Neutrophil (primary cell): ENCODE results near the gene CDH15.

Experiments used
- H3K27ac ChIP-seq: fragments of 200-600 bp; sonication (generic); 2 replicates; pipeline ENCODE4 v1.5.1; 2016; ENCODE audit warnings: mild to moderate bottlenecking, moderate library complexity
- H3K27me3 ChIP-seq: fragments of 200-600 bp; sonication (generic); 2 replicates; pipeline ENCODE4 v1.6.0; 2016; ENCODE audit warnings: mild to moderate bottlenecking
- H3K36me3 ChIP-seq: fragments of 200-600 bp; sonication (generic); 2 replicates; pipeline ENCODE4 v1.5.1; 2017
- H3K4me1 ChIP-seq, 2 experiments: fragments of 200-600 bp in 1 of 2; sonication (generic) in 1 of 2; 1 replicate in 1 of 2; 2 replicates in 1 of 2; pipeline versions ENCODE4 v1.5.1 to v1.6.1; 2013 to 2016; ENCODE audit warnings: low read depth in 1 of 2, low read length in 1 of 2, mild to moderate bottlenecking in 1 of 2, moderate library complexity in 1 of 2; ENCODE audit not compliant: control insufficient read depth in 1 of 2, insufficient read depth in 1 of 2
- H3K4me3 ChIP-seq, 2 experiments: fragments of 200-600 bp in 1 of 2; sonication (generic) in 1 of 2; 1 replicate in 1 of 2; 2 replicates in 1 of 2; pipeline ENCODE4 v1.5.1; 2013 to 2016; ENCODE audit warnings: low read depth in 1 of 2, low read length in 1 of 2, mild to moderate bottlenecking in 1 of 2, moderate library complexity in 1 of 2
- H3K9me3 ChIP-seq: fragments of 200-600 bp; sonication (generic); 2 replicates; pipeline ENCODE4 v1.5.1; 2016
- TF ChIP-seq, protein P1 (sequence below): fragments of 200-600 bp; sonication (generic); IDR thresholded peaks from 2 replicates; pipeline ENCODE4 v1.5.1; 2016; ENCODE audit warnings: antibody characterized with exemption

Gene CDH15

DNA sequence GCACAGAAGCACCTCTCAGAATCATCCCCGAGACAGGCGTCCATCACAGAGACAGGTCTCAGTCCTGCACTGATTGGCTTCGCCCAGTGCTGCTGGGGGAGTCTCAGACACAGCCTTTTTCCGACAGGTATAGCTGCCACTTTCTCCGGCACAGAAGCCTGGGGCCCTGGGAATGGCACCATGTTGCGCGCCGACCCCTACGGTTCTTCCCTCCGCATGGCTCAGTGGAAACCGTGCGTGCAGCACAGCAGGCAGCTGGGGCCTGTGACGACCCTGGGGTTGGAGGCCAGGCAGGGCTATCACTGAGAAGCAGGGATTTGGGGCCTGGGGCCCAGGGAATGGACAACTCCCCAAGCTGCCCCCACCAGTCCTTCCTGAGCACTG lies 29.7 kb upstream of the CDH15 start:
- peaks cover 72% of the 10 kb centered on the region for H3K36me3 ChIP-seq
- no peaks in the 10 kb centered on the region for H3K4me1 ChIP-seq
- no peak overlapping the region for H3K27ac ChIP-seq
- H3K27me3 ChIP-seq = no peaks in the 10 kb centered on the region
- TF ChIP-seq, protein P1, sequence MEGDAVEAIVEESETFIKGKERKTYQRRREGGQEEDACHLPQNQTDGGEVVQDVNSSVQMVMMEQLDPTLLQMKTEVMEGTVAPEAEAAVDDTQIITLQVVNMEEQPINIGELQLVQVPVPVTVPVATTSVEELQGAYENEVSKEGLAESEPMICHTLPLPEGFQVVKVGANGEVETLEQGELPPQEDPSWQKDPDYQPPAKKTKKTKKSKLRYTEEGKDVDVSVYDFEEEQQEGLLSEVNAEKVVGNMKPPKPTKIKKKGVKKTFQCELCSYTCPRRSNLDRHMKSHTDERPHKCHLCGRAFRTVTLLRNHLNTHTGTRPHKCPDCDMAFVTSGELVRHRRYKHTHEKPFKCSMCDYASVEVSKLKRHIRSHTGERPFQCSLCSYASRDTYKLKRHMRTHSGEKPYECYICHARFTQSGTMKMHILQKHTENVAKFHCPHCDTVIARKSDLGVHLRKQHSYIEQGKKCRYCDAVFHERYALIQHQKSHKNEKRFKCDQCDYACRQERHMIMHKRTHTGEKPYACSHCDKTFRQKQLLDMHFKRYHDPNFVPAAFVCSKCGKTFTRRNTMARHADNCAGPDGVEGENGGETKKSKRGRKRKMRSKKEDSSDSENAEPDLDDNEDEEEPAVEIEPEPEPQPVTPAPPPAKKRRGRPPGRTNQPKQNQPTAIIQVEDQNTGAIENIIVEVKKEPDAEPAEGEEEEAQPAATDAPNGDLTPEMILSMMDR = no peak
- H3K4me3 ChIP-seq = no peak overlapping the region
- H3K9me3 ChIP-seq = no peaks in the 10 kb centered on the region

DNA sequence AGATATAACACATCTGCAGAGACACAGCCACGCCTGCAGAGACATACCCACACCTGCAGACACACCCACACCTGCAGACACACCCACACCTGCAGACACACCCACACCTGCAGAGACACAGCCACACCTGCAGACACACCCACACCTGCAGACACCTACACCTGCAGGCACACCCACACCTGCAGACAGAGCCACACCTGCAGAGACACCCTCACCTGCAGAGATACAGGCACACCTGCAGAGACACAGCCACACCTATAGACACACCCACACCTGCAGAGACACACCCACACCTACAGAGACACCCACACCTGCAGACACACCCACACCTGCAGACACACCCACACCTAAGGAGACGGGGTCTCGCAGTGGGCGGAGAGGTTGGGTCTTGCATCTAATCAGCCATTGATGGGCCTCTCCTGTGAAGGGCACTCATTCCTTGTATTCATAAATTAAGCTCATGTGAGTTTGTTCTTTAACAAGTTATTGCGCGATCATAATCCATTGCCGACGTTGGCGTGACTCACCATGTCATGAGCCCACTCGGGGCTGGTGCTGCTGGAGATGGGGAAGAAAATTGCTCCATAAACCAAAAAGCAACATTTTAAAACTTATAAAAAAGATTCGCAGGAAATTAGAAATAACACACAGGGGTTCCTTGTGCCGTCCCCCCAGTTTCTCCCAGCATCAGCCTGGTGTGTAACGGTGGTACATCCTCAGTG lies 28.9 kb upstream of the CDH15 start:
- Histone ChIP-seq H3K27ac (no peak overlapping the region), H3K9me3 (no peaks in the 10 kb centered on the region), H3K36me3 (peaks cover 69% of the 10 kb centered on the region), H3K4me3 (no peak overlapping the region), H3K4me1 (no peaks in the 10 kb centered on the region), H3K27me3 (no peaks in the 10 kb centered on the region)
- TF ChIP-seq, protein P1 = no peak

DNA sequence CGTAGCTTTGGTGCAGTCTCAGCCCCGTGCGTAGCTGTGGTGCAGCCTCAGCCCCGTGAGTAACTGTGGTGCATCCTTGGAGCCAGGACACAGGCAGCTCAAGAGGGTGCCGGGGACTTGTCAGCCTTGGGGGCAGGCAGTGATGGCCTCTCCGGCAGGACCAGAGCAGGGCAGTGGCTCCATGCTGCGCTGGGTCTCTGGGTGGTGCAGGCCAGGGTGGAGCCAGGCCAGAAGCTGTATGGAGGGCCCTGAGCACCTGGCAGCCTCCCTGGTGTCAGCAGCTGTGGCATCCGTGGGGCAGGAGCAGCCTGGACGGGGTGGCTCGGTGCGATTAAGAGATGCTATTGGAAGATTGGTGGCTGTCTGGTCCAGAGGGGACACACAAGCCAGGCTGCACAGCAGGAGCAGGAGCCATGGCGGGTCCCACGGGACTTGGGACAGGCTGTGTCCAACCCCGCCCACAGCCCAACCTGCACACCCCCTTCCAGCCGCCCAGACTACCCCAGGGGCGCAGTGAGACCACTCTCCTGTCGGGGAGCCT lies 28.3 kb upstream of the CDH15 start:
- Histone ChIP-seq H3K36me3 (peaks cover 65% of the 10 kb centered on the region), H3K27ac (no peak overlapping the region), H3K9me3 (no peaks in the 10 kb centered on the region), H3K27me3 (no peaks in the 10 kb centered on the region), H3K4me3 (no peak overlapping the region), H3K4me1 (no peaks in the 10 kb centered on the region)
- TF ChIP-seq, protein P1 = no peak

GRCh38 chr16:89143911-89144675 lies 27.5 kb upstream of the CDH15 start:
- peaks cover 61% of the 10 kb centered on the region for H3K36me3 ChIP-seq
- H3K4me3 ChIP-seq = no peak overlapping the region
- TF ChIP-seq, protein P1 = no peak

DNA sequence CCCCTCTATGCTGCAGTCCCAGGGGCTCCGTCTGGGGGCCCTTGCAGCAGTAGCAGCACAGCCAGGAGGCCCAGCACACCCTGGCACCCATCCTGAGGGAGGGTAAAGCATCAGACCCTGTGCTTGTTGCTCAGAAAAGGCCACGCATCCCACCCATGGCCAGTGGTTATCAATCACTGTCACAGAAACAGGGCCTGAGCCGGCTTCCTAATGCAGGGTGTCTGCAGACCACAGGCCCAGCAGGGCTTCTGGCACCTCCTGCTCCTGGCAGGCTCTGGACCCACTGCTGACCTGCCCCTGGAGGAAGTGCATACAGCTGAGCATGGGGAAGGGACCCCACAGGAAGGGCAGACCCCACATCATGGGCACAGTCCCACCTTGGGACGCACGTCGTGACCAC lies 26.9 kb upstream of the CDH15 start:
- Histone ChIP-seq H3K4me1 (no peaks in the 10 kb centered on the region), H3K27me3 (no peaks in the 10 kb centered on the region), H3K27ac (no peak overlapping the region), H3K9me3 (no peaks in the 10 kb centered on the region), H3K4me3 (no peak overlapping the region), H3K36me3 (peaks cover 63% of the 10 kb centered on the region)
- TF ChIP-seq, protein P1 = no peak

More at GRCh38 chr16:89143911-89144675, 27.5 kb upstream of the CDH15 start:
- no peak overlapping the region for H3K27ac ChIP-seq
- H3K27me3 ChIP-seq = no peaks in the 10 kb centered on the region
- H3K4me1 ChIP-seq = no peaks in the 10 kb centered on the region
- no peaks in the 10 kb centered on the region for H3K9me3 ChIP-seq
